Fibroblast of skin of back (primary cell): Measurements from ENCODE around the gene TPM1.
A peak's percentile ranks its signal among the peaks of the same experiment; 100 is the strongest.

Source experiments
- DNase-seq: peaks from one replicate; pipeline ENCODE4 v3.0.0-alpha.2; 2013

The TPM1 gene

DNA sequence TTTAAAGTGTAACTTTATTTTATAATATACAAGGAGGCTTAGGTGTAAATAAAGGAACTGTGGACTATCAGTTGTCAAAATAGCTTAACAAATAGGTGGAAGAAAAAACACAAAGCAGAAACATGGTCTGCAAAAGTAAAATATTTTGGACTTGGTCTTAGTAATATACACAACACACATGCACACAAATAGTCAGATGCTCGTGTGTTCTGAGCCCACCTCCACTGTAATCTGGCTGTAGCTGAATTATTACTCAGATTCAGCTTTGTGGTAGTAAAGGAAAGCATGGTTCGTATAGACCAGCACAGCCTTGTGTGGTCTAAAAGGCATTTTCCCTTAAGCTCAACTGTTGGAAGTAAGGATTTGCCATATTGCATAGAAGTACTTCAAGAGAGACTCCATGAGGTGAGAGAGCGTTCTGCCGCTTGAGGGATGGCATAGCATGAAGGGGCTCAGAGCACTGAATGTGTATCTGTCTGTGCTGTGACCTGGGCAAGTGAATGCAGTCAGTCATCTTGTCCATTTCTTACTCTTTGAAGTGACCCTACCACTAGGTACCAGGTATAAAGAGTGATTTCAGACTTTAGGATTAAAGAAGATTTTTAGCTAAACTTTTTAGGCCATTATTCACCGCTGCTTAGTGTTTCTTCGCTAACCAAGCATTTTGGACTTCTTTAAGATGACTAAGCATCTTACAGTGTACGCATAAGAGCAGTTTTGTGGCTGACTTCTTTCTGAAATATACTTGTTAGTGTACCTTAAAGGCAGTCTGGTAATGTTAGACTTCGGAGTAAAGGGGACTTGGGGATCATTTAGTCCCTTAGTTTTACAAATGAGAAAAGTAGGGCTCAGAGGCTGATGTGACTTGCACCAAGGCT, 15.2 kb downstream of the TPM1 start:
- DNase-seq: peak; percentile 34

DNA sequence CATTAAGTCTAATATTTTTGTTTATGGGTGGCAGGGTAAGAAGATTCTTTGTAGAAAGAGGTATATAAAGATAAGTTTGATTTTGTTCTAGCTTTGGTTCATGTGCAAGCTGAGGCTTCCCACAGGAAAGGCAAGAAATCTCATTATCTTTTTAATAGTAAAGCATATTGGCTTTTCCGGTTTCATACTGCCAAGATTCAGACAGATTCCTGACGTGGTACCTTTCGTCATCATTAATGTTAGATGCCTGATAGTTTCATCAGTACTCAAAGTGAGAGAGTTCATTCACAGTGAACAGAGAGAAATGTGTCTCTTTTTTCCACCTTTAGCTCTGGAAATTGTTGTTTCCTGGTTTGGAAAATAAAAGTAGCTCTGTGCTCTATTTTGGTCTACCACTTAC, 16.5 kb downstream of the TPM1 start:
- DNase-seq: no peak

- peak; percentile 31 for DNase-seq
These were observed 17.1 kb downstream of the TPM1 start for GRCh38 chr15:63059573-63060216.

DNA sequence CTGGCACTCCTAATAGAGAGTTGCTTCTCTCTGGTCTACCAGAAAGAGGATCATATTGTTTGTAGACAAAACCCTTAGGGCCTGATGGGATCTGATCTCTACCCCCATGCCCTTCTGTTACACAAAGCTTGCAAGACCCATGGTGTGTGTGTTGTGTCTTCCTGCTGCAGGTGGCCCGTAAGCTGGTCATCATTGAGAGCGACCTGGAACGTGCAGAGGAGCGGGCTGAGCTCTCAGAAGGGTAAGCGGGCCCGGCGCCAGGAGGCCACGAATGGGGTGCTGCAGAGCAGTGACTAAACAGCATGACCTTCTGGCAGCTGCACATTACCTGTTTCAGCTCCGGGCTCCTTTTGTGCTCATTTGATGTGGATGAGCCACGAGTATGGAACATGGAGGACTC, 18.2 kb downstream of the TPM1 start:
- peak; percentile 21 for DNase-seq

DNA sequence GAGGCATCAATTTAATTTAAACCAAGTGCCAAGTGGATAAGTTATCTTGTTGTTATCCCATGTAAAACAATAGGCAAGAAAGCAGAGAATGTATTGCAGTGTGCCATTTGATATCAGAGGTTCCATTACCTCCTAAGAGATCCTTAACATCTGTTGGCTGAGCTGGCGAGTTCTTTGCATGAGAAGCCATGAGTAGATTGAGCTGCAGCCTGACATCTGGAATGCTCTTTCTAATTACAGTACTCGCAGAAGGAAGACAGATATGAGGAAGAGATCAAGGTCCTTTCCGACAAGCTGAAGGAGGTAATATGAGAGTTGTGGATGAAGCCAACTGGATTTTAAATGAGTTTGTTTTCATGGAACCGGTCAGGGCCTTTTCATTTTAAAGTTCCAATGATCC, 19.4 kb downstream of the TPM1 start:
- DNase-seq: no peak

GRCh38 chr15:63063164-63063756, 20.7 kb downstream of the TPM1 start:
- peak; percentile 26 for DNase-seq

DNA sequence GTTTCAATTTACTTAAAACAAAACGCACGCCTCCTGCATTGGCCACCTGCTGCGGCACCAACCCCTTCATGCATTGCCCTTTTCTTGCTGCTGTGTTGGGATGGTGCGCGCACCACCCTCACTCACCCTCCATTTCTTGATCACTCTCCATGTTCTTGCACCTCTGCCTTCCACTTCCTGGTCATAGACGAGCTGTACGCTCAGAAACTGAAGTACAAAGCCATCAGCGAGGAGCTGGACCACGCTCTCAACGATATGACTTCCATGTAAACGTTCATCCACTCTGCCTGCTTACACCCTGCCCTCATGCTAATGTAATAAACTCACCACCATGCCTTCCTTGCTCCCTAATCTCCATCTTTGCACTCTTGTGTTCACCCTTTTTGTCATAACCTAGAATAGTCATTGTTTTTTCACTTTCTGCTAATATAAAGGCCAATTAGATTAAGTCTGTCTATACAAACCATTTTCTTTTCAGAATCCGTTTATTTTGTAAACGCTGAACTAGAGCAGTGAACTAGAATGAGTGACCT, 21.4 kb downstream of the TPM1 start:
- DNase-seq: no peak

DNA sequence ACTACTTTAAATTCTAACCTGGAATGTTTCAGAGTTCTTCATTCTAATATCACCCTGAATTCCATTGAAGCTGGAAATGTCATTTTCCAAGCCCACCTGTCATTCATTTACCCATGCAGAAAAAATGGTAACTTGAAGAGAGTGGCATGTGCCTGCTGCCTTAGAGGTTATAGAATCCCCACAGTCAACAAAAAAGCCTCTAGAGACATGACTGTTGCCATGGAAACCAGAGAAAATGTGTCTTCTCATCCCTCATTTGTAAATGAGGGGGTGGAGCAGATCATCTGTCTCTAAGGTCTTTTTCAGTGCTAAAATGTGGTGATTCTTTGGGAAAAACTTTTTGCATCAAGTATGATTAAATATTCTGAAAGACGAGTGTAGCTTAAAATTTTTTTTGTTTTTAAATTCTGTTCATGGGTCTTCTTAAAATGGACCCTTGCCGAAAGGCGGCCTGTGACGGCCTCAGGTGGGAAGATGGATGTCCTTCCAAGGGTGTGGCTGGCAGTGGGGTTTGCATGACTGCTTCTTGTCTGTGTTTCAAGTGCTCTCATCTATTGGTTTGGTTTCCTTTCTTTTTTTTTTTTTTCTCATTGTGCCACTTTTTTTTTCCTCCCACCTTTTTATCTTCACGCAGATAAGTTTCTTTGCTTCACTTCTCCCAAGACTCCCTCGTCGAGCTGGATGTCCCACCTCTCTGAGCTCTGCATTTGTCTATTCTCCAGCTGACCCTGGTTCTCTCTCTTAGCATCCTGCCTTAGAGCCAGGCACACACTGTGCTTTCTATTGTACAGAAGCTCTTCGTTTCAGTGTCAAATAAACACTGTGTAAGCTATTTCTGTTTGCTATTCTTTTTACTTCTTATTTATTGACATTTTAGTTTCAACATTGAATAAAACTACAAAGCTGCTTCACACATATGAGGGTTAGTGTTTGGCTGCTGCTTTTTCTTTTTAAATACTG, 23.0 kb downstream of the TPM1 start:
- DNase-seq: peak; percentile 62

- peak; percentile 11 for DNase-seq
These were observed 23.7 kb downstream of the TPM1 start for GRCh38 chr15:63066272-63066671.

- no peak for DNase-seq
These were observed 24.8 kb downstream of the TPM1 start for GRCh38 chr15:63067306-63067705.

- peak; percentile 35 for DNase-seq
These were observed 25.6 kb downstream of the TPM1 start for GRCh38 chr15:63067976-63068743.

DNA sequence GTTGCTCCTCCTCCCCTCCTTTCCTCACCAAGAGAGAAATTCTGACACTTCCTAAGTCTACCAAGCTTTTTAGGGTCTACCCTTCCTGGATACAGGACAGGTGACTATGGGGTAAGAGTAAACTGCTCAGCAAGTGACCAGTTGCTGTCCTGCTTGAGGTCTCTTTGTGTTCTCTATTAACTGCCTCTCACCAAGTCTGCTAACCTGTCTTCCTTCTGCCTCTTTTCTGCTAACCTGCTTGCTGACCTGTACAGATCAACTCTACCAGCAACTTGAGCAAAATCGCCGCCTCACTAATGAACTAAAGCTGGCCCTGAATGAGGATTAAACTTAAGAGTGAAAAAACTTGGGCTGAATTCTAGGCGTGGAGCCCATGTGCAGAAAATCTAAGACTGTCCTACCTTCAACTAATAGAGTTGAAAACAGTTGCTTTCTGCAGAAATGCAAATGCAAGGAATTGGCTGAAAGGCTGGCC, 27.1 kb downstream of the TPM1 start:
- DNase-seq: peak; percentile 38

GRCh38 chr15:63070681-63071129, 28.2 kb downstream of the TPM1 start:
- DNase-seq: peak; percentile 26

DNA sequence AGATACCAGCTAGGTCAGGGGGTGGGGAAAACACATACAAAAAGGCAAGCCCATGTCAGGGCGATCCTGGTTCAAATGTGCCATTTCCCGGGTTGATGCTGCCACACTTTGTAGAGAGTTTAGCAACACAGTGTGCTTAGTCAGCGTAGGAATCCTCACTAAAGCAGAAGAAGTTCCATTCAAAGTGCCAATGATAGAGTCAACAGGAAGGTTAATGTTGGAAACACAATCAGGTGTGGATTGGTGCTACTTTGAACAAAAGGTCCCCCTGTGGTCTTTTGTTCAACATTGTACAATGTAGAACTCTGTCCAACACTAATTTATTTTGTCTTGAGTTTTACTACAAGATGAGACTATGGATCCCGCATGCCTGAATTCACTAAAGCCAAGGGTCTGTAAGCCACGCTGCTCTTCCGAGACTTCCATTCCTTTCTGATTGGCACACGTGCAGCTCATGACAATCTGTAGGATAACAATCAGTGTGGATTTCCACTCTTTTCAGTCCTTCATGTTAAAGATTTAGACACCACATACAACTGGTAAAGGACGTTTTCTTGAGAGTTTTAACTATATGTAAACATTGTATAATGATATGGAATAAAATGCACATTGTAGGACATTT, 28.9 kb downstream of the TPM1 start:
- DNase-seq: peak; percentile 21

GRCh38 chr15:63072023-63072650, 29.6 kb downstream of the TPM1 start:
- DNase-seq: no peak

- peak; percentile 51 for DNase-seq
These were observed 30.3 kb downstream of the TPM1 start for GRCh38 chr15:63072809-63073277.

DNA sequence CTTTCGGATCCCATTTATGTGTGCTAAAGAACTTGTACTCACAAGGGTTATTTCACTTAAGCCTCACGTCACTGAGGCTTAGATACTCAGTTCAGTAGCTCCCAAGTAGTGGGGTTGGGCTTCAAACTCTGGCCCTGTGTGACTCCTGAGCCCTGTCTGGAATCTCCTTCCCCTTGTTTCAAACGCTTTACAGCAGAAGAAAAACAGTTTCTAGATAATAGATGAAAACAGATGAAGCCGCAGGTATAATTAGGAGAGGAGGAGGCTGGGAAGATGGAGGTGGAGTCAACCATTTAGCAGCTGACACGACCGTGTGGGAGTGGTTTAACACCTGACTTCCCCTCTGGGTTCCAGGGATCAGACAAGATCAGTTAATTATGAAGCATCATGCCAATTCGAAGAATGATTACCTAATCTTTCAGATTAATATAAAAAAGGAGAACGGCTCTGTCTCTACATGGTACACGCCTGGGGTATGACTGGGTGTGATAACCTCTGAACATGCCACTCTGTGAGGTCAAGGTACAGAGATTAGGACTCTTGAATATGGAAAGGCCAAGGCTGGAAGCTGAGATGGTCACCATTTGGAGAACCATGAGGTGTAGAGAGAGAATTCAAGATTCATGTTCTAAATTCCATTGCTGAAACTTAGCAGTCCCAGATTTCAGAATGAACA, 31.1 kb downstream of the TPM1 start:
- DNase-seq: peak; percentile 67

DNA sequence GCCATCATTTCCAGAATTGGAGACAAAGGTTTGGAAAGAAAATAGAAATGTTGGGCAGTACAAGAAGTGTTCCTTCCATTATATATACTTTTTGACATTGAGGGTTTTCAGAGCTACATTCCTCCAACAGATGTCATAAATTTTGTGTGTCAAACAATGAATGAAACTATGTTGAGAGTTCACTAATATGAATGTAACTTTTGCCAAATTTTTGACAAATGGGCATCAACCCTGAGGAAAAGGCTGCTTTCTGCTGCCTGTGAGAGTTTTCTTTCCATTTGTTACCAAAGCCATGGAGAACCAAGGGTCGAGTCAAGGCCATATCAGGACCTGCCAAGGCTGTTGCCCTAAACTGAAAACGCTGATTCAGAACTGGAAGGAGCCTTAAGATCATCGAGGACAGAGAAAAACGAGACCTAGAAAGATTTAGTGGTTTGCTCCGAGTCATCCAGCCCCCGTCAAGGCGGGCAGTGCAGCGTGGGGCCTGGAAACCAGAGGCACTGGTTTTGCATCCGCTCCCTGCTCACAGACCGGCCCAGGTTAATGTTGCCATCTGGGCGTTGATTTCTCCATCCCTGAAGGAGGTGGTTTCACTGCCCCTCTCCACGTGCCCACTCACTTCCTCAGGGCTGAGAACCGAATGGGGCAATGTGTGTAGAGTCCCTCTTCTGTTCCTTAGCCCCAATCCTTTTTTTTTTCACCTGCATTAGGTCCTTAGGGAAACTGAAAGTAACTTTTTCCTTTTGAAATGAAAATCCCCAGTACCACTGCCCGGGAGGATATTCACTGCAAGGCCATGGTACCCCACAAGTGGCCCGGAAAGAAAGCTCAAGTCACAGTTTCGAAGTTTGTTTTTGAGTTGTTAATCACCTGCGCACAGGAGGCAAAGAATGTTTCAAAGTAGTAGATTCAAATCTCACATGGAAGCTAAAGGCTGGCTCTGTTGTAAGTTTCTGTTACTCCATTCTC, 32.8 kb downstream of the TPM1 start:
- DNase-seq: peak; percentile 53
